IPS-NIHi7 (cell line): ENCODE data around the gene SLC9A5.

Source experiments
- DNase-seq: peaks from one replicate; pipeline ENCODE4 v3.0.0; 2012; ENCODE audit warnings: mixed read lengths; ENCODE audit errors: extremely low spot score

Gene SLC9A5

DNA sequence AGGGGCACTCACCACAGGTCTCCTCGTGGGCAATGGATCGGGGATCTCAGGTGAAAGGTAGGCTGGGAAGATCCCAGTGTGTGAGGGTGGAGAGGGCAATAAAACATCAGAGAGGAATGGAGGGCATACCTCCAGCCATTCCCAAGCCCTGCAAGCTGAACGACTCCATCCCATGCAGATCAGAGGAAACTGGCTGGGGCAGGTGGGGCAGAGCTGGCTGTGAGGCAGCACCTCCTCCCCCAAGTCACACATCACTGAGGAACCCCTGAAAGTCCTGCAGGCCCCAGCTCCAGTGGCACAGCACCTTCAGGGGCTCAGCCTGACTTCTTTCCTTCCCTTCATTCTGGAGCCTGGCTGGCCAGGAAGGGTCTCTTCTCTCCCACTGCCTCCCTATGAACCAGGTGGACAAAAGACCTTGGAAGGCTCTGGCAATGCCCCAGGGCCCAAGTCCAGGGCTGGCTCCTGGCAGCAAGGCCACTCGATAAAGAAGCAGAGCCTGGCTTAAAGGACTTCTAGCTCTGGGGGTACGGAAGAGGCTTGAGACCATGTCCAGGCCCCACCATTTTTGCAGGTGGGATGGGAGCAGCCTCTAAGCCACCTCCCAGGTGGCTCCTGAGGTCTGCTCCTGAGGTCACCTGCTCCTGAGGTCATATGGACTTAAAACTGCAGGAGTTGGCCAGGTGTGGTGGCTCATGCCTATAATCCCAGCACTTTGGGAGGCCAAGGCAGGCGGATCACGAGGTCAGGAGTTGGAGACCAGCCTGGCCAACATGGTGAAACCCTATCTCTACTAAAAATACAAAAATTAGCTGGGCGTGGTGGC is 35.4 kb upstream of the SLC9A5 start:
- no peak for DNase-seq

DNA sequence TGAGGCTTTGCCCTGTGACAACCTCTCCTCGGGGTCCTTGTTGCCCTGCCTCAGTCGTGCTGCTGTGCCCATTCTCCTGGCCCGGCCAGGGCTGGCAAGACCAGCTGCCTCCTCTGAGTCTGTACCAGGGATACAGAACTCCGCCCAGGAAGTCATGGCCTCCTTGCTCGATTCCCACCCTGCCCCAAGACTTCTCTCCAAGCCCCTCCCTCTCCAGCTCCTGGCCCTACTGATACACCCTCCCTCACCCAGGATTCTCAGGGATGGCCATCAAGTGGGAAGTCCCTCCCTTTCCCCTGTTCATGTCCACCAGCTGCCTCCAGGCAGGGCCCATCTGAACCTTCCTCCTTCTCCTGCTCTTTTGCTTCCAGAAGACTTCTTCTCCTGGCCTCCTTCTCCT is 33.1 kb upstream of the SLC9A5 start:
- DNase-seq: peak; percentile 36

DNA sequence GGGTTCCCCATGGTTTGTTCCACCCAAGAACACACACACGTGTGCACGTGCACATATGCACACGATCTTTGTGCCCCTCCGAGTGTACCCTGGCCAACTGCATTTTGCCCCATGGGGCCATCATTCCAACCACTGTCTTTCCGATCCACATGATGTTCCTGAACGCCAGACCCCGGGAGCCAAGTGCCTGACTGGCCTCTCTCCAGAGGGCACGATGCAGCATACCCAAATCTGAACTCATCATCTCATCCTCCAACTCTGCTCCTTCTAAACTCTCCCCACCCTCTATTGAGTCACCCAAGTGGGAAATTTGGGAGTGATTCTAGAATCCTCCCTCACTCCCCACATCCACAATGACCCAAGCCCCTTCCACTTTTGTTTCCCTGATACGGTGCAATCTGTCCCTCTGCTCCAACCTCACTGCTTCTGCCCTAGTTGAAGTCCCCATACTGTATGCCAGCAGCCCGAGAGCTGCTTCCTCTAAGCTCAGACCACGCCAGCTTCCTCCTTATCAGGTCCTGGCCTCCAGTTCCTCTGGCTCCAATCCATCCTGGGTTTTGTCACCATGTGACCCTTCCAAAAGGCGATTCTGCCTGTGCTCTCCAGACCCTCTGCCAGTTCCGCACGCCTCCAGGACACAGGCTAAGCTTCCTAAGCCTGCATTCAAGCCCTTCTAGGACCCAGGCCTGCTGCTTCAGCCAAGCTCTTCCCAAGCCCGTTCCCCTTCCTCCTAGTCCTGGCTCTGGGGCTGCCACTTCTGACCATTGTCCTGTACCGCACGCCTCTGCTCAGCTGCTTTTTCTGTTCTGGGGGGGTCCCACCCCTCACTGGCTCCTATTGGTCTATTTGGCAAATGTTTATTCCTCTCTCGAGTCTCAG is 31.9 kb upstream of the SLC9A5 start:
- DNase-seq: no peak

DNA sequence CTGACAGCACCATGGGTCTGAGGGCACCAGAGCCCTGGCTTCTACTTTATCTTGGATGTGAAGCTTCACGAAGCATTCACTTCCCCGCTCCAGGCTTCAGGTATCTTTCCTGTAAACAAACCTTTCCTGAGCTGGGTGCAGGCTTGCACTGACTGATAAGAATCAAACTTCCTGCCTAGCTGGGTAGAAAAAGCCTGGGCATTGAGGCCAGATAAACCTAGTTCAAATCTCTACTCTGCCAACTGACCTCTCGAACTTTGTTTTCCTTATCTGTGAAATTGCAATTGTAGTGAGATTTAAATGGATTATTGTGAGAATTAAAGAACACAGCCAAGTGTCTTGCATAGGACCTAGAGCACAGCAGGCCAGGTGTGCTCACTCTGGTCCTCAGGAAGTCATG is 24.8 kb upstream of the SLC9A5 start:
- no peak for DNase-seq

DNA sequence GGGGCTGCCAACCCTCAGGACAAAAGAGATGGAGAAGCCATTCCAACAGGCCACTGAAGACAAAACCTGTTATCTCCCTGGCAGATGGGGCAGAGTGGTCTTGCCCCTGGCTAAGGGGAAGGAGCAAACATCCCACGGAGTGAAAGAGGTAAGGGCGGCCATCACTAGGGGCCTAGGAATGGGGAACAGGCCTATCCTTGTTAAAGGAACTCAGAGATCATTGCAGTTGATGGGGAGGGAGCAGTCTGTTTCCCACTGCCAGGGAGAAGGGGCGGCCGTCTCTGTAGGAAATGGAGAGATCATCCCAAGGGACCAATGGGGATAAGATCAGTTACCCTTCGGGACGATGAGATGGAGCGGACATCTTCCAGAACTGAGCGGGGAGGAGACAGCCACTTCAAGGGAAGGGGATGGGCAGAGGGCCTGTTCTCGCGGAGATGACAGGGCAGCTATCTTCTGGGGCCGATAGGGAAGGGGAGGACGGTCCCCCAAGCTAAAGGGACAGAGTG is 22.4 kb upstream of the SLC9A5 start:
- DNase-seq: no peak

DNA sequence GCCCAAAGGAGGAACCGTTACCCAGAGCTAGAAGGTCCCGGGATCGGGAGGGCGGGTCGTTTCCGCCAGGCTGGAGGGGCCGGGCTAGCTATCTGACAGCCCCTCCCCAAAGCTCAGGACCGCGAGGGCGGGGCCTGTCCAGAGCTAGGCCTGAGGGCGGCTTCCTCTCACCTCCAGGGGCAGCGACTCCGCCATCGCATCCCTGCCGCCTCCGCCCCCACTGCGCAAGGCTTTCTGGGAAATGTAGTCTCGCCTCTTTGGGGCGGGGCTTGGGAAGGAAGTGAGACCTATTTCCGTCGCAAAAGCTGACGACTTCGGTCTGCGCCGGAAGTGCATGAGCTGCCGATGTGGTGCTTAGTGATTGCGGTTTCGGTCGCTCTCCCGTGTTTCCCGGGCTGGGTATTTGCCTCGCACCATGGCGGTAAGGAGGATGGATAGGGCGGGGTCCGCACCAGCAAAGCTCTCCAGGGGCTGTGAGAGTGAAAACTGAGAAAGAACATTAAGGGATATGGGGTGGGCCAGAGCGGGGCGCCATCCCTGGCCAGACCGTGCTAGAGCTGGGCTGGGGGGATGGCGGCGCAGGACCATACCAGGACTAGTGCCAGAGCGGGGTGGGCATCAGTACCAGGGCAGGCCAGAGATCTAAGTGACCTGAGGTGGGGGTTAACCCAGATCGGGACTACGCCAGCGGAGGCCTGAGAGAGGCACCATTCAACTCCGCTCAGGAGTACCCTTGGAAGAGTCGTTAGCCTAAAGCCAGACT is 21.8 kb upstream of the SLC9A5 start, which contains the start of gene TMEM208:
TMEM208 (plus strand) TSS at position 327 of the 763 bp plus-strand sequence; CDS start at position 416, 89 bp downstream.
- DNase-seq: peak; percentile 100

DNA sequence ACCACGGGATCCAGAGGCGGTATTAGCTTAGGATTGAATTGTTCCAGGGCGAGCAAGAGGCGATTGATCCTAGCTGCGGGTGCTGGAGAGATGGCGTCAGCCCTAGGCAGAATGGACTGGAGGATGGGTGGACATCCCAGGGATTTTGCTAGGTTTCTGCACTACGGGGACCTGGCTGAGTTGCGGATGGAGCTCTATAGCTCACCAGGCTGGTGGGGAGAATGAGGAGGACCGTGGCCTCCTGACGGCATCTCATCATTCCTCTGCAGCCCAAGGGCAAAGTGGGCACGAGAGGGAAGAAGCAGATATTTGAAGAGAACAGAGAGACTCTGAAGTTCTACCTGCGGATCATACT is 21.2 kb upstream of the SLC9A5 start:
- no peak for DNase-seq

DNA sequence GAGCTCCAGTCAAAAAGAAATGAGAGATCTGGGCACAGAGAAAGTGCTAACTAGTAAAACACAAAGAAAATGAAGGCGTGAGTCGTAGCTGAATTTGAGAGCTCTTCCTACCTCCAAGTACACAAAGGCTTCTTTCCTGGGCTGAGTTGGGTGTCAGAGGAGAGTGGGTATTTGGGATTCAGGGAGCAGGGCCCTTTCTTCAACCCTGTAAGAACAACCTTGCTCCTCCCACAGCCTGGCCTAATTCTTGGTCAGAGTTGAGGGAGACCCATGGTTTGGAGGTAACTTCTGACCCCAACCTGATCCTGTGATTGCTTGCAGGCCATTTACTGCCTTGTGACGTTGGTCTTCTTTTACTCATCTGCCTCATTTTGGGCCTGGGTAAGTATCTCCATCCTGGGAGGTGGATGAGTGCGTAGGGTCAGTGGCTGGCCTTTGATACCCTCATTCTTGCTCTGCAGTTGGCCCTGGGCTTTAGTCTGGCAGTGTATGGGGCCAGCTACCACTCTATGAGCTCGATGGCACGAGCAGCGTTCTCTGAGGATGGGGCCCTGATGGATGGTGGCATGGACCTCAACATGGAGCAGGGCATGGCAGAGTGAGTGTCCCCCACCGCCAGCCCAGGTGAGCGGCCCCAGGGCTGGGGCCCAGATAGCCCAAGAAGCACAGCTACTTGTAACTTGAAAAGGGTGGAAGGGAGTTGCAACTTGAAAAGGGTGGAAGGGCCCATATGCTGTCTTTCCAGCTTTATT is 20.6 kb upstream of the SLC9A5 start:
- DNase-seq: no peak

DNA sequence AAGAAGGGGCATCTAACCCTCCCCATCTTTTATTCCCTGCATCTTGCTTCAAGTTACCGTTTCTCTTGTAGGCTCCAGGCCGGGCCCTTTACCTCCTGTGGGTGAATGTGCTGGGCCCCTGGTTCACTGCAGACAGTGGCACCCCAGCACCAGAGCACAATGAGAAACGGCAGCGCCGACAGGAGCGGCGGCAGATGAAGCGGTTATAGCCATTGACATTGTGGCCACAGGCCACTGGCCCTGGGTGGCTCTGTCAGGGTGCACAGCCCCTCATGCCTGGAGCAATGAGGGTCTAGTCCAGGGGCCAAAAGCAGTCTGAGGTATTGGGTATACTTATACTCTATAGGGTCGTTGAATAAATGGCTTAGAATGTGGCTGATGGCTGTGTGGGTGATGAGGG is 19.9 kb upstream of the SLC9A5 start:
- DNase-seq: no peak

DNA sequence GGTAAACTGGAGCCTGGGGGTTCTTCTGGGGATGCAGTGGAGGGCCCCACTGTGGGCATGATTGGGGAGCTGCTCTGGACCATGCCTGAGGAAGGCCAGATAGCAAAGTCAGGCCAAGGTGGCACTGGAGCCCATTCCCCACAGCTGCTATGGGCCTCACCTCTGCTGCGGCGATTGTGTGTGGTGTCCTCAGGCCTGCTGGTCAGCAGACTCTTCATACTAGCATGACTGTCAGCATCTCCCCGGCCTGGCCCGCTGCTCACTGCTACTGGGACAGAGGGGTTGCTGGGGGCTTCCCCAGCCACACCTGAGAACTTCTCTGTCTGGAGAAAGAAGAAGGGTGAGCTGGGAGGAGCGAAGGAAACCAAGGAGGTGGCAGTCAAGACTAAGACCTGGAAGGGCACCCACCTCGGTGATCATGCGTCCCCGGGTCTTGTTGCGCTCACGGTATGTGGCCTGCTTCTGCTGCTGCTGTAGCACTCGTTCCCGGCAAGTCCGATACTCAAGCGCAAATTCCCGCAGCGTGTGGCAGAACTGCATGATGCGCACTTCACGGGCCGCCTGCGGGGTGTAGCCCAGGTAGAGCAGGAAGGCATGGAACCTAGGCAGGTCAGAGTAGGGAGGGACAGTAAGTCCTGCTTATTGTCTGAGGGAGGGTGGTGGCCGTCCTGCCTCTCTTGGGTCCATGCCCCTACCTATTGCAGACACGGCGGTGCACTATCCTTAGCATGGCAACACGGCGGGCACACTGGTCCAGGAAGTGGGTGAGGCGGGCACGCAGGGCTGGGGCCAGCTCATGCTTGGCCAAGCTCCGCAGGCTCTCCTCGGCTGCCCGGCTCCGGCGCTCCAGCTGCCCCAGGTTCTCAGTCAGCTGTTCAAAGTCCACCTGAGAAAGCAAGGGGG is 18.6 kb upstream of the SLC9A5 start:
- no peak for DNase-seq

DNA sequence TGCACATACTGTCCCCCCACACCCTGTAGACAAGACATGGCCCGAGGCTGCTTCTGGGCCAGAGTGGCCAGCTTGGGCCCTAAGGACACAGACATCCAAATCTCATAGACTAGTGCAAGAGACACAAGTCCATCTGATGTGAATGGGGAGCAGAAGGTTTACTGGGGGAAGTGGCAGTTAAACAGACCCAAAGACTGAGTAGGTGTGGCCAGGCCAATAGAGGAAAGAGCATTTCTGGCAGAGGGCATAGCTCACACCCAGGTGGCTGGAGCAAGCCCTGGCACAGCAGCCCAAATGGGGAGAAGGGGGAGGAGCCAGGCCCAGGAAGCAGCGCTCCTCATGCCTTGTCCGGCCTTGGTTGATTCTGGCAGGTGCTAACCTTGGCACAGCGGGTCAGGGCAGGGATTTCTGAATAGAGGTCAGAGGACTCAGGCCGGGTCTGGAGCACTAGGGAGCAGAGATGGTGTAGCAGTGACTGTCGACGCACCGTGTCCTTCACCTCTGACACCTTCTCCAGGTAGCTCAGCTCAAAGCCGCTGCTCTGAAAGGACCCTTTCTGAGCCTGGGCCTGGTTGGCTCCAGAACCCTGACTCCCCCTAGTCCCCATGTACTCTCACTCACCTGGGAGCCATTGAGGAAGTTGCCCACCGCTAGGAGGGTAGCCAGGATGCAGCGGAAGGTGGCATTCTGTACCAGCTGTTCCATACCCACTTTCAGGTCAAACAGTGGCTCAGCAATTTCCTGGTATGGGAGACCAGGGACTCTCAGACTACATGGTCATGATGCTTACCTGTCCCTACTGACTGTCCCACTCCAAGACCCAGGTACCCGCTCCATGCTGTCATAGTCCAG is 17.7 kb upstream of the SLC9A5 start:
- DNase-seq: no peak

DNA sequence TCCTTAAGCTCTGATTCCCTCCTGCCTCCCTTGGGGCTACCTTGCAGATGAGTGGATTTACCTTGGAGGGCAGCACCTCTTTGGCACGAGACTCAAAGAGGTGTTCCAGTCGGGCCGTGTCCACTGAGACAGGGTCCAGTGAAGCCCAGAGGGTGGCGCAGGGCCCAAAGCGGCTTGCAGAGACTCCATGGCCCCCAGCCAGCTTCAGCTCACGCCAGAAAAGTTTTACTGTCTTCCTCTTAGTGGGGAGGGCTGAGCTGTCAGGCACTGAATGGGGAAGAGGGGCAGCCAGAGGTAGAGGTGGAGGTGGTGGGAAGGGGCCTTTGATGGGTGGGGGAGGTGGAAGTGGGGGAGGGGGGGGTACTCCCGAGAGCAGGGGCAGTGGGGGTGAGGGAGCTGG is 15.2 kb upstream of the SLC9A5 start:
- no peak for DNase-seq

DNA sequence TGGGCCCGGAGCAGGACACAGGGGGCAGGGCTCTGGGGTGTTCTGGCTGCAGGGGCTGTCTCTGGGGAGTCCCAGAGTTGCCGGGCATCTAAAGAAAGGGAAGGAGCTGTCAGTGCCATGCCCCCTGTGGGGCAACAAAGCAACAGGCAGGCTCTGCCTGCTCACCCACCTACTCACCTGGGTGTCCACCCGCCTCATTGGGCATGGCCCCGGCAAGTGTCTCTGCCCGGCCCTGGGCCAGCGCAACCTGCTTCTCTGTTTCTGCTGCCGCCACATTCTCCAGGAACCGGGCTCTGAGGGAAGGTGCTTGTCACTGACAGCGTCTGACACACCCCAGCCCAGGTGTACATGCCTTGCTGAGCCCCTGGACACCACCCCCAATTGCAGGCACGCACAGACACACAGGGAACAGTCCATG is 14.6 kb upstream of the SLC9A5 start:
- no peak for DNase-seq

DNA sequence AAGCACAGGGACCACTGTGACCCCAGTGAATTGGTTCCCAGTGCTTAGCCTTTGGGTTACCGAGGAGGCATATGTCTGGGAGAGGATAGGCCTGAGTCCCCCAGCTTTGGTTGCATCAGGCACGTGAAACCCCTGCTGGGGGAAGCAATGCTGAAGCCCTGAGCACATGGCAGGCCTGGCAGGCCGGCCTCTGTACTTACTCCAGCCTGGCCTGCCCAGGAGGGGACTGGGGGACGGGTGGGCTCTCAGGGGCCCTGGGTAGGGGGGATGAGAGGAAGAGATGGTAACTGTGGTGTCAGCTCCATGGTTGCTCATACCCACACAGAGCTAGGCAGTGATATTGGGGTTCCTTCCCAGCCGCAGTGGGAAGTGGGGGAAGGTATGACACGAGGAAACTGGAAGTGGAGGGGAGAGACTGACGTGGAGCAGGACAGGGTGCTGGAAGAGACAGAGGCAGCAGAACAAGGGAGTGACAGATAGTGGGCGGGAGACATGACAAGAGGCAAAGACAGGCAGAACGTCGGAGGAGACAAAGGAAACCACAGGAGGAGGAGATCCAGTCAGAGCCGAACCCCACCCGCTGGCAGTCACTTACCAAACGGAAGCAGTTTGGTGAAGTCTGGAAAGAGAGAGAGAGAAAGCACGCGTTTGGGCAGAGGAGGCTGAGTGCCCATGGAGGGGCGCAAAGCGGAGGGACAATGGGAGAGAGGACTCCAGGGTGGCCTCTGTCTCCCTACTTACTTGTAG is 12.8 kb upstream of the SLC9A5 start:
- DNase-seq: no peak

DNA sequence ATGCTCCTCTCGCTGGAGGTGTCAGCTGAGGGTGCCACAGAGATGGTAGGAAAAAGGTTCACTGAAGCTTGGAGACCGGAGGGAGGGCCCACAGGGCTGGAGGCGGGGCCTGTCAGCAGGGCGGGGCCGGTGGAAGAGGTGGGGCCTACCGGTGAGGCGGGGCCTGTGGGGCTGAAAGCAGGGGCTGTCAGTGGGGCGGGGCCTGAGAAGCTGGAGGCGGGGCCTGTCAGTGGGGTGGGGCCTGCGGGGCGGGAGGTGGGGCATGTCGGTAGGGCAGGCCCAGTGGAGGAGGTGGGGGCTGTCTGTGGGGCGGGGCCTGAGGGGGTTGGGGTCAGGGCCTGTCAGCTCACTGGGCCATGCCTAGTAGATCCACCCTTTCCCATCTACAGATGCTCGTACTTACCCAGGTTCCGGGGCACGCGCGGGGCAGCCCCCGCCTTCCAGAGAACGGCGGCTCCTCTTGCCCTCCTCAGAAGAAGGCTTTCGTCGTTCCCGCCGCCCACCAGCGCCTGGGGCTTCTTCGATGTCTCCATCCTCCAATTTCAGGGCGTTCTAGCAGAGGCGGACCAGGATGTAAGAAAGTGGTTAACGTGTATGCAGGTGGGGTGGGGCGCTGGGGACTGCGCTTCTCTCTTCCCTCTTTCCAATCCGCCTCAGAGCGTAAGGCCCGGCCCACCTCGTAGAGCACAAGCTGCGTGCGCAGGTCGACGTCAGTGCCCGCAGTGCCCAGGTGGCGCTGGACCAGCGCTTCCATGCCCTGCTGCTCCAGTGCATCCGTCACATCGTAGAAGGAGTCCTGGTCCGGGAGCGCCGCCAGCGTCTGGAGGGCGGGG is 12.0 kb upstream of the SLC9A5 start:
- peak; percentile 98 for DNase-seq

DNA sequence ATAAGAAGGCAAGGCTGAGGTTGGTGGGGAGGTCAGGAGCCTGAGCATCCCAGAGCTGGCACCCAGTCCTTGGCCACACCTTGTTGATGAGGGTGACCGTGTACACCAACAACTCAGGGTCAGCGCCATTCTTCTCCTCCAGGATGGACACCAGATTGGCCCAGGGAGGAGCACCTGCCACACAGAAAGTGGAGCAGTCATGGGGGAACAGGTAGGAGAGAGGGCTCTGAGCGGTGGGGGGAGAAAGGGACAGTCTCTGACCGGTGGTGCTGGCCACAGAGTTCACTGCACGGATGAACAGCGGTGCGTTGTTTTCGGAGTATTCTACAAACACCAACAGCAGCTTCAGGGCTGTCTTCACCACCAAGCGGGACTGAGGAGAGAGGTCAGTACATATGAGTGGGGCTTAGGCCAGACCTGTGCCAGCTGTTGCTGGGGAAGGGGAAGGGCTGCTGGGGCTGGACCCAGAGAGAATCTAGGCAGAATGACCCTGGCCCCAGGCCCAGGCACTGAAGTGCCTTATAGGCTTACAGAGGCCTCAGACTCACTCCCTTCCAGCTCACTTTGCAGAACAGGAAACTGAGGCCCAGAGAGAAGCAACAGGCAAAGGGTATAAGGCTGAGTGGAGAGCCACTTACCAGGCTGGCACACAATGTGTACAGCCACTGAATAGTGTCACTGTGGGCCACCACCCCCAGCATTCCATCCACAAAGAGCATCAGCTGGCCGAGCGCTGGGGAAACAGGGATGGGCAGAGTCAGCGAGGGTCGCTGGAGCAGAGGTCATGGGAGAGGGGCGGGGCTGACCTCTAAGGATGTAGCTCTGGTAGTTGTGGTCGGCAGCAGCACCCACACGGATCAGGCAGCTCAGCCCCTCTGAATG is 11.1 kb upstream of the SLC9A5 start:
- no peak for DNase-seq

DNA sequence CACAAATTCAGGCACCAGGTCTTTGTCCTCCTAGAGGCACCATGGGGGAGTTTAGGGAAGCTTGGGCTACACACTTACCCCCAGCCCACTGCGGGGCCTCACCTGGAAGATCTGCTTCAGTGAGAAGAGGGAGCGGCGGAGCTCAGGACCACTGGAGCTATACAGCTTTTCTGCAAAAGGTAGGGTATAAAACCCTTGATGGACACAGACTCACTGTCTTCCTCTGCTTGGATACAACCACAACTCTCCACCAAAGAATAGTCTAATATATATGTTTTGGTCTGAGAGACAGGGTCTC is 10.6 kb upstream of the SLC9A5 start:
- DNase-seq: no peak
